Stimulated activated CD4-positive, alpha-beta T cell treated with anti-CD3 and anti-CD28 coated beads, Interleukin-4, amount 100 ng/mL, for 4 hours (primary cell): ENCODE data around the gene CPXM2.

Experiments
- DNase-seq, 2 experiments: peaks; one replicate each; pipeline ENCODE4 v3.0.0-alpha.2; 2020

Gene CPXM2

DNA sequence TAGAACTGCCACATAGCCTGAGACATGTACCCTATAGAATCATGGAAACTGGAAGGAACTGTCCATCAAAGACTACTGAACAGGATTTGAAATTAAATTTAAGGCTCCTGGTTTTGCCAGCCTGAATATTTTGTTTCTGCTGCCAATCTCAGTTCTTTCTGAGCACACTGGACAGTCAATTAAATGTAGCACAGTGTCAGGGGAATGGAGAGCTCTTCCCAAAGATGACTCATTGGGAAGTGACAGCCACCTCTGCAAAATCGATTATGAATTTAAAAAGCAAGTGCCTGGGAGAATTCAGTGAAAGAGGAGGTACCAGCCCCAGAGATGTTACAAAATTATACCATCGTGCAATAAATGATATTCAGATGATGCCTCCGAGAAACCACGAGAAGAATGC lies 47.8 kb downstream of the CPXM2 start:
- no peak for DNase-seq

DNA sequence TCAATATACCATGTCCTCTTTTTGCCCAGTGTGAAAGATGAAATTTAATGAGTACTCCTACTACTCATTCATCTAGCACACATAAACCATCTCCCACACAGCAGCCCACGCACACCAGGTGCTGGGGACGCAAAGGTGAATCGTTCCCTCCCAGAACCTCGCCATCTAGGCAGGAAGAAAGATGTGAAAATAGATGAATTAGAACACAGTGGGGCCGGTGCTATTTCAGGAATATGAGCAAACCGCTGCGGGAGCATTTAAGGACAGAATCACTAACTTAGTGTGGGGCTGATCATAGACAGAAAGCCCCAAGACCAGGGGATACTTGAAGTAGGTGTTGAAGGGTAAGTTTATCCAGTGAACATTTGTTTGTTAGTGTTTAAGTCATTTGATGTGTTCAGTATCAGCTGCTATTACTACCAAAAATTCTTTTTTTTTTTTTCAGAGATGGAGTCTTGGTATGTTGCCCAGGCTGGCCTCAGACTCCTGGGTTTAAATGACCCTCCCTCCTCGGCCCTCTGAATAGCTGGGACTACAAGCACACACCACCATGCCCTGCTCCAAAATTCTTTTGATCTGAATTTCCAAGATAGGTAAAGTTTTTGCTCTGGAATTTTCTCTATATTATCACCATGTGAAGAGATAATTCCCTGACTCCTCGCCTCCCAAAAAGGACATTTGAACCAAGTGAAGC lies 48.8 kb downstream of the CPXM2 start:
- DNase-seq: no peak

DNA sequence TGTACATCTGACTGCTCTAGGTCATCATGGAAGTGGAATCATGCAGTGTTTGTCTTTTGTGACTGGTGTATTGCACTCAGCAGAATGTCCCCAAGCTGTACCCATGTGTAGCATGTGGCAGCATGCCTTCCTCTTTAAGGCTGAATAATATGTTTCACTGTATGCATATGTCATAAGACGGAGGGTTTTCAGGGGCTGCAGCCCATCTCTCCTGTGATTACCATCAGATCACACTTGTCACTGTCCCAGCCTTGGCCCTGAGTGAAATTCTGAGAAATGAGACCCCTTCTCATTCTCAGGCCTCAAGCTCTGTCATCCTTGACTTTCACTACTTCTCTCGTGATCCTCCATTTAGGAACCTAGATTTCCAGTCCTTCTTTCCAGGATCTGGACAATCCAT lies 50.0 kb downstream of the CPXM2 start:
- no peak for DNase-seq

DNA sequence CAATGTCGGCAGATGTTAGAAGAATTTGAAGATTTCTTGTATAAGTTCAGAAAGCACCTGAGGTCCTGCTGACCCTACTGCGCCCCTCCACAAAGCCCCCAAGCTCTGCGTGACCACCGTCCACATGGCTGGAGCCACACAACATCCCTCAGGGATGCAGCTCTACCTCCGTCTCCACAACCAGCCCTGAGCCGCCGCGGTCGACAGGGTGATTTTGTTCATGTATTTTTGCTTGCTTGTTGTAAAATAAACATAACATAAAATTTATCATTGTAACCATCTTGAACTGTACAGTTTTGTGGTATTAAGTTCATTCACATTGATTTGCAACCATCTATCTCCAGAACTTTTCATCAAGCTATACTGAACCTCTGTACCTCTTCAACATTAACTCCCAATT lies 50.5 kb downstream of the CPXM2 start:
- no peak for DNase-seq

DNA sequence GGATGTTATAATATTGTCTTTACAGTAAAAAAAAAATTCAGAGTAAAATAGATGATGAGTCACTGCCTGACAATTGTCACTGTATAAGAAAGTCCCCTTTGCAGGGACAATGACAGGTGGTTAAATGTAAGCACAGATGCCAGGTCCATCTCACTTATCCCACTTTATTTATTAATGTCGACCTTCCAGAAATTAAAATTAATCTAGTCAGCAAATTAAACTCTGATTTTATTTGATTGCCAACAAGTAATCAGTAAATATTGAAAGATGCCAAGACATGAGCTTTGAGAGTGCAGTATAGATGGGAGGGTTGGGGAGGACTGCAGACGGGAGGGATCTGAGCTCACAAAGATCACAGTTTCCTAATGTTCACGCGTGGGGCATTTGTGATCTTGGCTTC lies 50.9 kb downstream of the CPXM2 start:
- no peak for DNase-seq

DNA sequence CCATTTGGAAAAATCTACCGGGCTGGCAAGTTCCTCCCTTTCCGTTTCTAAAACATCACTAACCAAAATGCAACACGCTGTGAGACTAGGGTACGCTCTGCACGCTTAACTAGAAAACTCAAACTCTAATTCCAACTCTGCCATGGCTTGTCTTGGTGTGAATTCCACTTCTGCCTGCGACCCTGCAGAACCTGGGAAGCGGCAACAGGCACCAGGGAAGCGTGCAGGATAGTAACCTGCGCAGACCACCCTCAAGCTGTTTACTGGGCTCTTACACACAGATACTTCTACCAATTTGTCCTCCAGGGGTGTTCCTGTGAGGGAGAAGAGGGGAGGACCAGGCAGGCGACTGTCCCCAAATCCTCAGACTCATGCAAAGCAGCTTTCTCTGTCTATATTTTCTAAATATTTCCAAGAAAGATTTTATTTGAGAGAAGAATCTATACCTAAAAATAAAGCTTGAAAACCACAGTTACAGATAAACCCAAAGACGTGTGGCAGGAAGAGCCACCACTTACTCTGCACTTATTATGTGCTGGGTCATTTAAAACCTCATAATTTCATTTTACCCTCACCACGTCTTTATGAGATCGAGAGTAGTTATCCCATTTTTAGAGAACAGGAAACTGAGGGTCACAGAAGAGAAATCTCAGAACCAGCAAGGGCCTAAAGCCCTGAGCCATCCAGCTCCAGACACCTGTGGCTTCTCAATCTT lies 52.9 kb downstream of the CPXM2 start:
- no peak for DNase-seq

DNA sequence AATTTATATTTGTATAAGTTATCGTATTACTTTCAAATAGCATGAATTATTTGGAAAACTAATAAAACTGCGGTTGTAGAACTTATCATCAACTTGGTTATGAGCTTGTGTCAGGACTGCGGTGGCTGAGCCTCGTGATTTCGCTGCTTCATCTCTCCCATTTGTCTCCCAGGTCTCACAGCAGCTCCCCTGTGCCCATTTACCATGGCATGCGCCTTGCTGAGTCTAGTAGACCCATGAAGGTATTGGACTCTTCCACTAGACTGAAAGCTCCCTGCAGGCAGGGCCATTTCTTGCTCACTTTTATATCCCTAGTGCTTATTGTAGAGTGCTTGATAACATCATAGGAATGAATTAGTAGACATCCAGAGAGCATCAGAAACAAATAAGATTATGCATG lies 53.9 kb downstream of the CPXM2 start:
- DNase-seq: no peak

DNA sequence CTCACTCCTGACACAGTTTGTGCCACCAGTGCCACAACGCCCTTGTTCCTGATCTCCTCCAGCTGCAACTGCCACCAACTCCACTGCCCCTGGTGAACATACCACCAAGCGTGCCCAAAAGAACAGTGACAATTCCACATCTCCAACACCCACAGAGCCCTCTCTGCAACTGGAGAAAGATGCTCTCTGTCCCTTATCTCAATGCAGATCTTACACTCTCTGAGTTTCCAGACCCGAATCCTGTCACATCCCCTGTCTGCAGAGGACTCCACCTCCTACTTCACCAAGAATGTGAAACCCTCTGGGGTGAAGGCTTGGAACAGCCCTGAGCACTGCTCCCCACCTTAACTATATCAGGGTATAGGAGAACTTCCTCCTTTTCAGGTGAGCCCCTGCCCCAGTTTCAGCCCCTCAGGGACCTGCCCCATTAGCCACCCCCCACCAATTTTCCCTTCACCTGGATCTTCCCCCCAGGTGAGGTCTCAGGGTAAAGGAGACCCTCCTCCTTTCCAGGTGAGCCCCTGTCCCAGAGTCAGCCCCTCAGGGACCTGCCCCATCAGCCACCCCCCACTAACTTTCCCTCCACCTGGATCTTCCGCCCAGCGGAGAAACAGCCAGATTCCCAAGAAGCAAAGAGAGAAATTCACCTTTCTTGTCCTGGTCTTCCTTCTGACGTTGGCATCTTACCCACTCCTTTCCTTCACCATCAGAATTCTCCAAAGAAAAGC lies 55.0 kb downstream of the CPXM2 start:
- DNase-seq: no peak

DNA sequence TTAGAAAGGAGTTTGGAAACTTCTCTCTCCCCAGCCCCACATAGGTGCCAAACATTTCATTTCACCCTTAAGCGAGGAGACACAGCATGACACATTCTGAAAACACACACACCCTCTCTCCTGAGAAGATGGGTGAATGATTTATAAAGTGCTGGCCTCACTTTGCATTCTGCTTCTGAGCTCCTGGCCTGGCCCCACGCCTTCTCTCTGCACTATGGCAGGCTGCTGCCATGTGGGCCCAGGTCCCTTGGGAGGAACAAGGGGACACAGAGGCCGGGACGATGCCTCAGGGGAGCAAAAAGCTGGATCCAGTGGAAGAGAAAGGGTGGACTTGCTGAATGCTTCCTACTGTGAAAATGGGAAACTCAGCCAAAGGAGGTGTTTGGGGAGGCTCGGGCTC lies 56.0 kb downstream of the CPXM2 start:
- no peak for DNase-seq

DNA sequence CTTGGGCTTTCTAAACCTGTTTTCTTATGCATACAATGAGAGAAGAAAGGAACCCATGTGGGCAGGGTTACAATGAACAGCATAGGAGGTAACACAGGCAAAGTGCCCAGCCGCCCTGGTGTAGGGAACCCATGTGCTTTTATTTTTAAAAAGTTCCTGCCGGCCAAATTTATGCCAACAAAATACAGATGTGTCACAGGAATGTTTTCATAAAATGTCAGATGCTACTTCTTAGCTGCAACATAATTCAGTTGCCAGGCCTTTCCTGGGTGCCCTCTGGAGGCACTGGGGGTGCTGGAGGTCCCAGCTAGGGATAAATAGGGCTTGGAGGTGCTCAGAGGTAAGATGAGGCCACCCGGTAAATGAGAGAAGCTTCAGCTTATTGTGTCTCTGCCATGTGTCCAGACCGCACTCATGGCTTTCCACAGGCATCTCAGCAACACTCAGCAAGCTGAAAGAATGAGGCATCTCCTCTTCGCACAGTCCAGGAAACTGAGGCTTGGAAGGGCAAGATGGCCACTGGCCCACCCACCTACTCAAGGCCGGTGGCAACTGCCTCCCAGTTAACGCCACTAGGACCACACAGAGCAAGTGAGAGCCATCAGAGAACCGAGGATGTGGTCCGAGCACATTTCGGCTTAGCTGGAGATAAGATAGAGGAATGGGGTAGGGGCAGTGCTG lies 58.3 kb downstream of the CPXM2 start:
- no peak for DNase-seq

DNA sequence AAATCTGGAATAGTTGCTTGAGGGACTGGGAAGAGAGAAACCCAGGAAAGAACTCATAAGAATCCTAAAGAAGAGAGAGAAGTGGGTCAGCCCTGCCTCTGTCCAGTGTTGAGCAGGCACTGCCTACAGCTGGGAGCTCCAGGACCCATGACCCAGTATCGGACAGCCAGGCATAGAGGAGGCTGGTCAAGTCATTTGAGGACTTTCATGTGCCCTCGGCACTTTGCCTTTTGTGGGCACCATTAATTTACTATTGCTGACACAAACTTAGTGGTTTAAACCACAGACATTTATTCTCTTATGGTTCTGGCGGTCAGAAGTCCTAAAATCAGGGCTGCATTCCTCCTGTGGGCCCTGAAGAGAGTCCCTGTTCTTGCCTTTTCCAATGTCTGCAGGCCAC lies 60.3 kb downstream of the CPXM2 start:
- no peak for DNase-seq

DNA sequence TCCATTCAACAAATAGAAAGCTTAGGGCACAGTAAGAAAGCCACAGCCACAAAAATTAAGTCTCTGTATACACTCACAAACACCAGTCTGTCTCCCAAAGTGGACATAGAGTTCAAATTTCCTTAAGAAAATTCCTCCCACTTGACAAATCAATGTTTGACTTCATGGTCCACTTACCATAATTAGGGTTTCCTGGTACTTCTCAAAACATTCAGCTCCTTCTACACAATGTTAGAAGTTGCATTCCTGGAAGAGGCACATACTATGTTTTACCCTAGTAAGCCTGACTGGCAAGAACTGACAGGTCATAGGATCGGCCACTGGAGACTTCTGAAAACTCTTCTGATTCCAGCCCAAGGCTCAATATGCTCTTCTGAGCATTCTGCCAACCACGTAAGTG lies 70.5 kb downstream of the CPXM2 start:
- DNase-seq: no peak

DNA sequence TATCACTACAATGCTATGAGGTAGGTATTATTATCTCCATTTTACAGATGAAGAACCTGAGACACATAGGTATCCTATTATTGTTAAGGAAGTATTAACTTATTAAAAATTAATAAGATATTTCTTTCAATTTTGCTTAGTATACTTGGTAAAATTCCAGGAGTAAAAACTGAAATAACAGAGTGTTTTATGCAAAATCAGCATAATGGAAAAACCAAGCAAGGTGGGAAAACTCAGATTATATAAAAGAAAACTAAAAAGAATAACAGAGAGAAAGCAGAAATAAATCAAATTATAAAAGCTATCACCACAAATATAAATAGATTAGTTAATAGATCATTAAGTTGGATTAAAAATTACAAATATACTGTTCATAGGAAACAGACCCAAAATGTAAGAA lies 82.0 kb downstream of the CPXM2 start:
- DNase-seq: no peak

DNA sequence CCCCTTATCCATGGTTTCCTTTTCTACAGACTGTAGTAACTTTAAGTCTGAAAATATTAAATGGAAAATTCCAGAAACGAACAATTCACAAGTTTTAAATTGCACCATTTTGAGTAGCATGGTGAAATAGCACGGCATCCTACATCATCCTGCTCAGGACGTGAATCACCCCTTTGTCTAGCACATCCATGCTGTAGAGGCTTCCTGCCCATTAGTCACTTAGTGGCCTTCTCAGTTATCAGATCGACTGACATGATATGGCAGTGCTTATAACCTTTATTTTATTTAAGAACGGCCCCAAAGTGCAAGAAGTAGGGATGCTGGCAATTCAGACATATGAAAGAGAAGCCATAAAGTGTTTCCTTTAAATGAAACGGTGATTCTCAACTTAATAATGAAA lies 82.7 kb downstream of the CPXM2 start:
- no peak for DNase-seq

DNA sequence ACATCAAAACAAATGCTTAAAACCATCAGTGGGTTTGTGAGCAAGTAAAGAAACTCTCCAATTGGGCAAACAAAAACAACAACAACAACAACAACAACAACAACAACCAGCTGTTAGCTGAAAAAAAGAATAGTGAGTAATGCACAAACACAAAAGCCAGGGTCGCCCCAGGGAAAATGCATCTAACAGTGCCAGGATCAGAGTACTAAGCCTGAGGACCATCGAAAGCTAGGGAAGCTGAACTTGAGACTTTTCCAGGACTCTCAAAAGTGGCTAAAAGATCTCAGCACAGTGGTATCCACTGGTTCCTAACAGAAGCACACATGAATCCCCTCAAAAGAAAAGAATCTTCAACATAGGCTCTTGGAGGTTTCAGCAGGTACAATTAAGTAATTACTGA lies 83.3 kb downstream of the CPXM2 start:
- no peak for DNase-seq

DNA sequence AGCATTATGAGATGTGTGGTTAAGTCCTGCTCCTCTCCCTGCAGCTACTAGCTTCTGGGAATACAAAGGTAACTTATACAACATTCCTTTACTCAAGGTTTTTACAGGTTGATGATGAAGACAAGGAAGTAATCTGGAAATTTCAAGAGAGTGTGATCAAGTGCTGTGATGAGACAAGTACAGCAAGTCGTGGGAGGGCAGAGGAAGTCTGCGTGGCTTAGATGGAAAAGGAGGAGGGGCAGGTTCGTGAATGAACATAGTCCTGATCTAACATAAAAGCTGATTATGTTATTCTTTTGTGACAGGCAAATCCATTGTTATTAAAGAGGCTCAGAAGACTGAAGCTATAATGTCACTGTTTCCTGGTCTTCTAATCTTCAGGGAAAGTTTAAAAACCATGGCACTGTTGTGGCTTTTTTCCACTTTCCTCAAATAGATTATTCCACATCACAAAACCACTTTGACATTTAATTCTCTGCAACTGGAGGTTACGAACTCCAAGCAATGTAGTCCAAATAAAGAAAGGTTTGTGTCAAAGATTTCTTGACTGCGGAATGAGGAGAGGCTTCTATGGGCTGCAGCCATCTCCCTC lies 84.1 kb downstream of the CPXM2 start:
- DNase-seq: no peak

DNA sequence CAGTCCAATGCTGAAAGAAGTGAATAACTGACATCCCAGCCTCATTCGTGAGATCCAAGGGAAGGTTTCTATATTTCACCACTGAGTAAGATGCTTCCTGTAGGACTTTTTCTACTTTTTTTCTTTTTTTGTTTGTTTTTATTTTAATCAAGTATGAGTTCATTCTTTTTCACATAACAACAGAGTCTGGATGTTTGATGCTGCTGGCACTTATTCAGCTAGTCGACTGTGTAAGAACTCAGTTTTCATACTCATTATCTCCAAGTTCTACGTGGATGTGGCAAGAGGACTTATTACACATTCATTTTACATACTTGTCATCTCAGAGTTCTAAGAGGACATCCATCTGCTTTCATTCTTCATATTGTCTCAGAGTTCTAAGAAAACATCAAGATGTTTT lies 86.9 kb downstream of the CPXM2 start:
- DNase-seq: no peak

DNA sequence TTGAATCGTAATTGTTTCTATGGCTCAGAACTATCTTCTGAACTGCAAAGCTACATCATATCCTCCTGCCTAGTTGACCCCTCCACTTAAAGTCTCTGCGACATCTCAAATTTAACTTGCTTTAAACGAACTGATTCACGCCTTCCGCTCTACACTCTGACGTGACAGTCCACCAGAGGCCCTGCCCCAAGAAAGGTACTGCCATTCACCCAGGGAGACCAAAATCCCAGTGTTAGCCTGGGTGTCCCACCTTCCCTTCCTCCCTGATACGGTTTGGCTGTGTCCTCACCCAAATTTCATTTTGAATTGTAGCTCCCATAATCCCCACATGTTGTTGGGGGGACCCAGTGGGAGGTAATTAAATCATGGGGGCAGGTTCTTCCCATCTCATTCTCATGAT lies 90.8 kb downstream of the CPXM2 start:
- no peak for DNase-seq

DNA sequence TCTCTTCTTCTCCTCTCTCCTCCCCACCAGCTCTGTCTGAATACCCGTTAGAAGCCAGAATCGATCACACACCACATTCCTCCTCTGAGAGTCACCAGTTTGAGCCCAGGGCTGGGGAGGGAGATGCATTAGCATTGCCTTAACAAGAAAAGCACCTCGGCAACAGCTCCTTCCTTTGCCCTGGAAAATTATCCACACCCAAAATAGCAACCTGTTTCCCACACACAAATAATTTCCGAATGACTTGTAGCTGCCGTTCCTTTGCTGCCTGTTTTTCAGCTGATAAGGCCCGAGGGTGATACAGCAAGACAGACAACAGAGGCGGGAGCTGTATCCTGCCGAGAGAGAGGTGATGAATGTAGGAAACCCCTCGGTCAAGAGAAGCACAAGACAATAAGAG lies 91.3 kb downstream of the CPXM2 start:
- no peak for DNase-seq

DNA sequence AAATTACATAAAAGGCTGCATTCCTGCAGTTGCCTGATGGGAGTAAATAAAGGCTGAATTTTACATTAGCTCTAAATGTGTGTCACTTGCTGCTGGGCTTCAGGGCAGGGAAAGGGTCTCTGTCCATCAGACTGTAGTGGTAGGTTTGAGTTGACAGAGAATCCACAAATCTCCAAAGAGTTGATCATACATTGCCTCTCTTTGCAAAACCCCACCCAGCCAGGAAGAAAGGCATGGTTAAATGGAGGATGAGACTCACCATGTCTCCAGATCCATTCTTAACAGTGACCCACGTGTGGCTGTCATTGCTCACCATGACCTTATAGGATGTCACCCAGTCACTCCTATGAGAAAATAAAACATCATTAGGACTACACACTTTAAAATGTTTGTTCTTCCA lies 92.8 kb downstream of the CPXM2 start:
- DNase-seq: no peak

DNA sequence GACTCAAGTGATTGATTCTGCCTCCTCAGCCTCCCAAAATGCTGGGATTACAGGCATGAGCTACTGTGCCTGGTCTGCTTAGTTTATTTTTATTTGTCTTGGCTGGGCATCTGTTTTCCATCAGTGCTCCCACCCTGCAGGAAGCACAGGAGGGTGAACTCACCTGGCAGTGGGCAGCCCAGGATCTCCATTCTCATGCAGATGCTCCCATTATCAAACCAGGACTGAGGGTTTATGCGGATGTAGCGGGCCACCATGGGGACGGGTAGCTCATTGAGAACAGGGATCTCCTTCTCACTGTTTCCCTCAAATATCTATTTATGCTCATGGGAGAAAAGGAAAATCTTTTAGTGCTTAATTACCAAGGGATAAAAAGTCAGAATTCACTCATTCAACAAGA lies 93.8 kb downstream of the CPXM2 start:
- DNase-seq: no peak

DNA sequence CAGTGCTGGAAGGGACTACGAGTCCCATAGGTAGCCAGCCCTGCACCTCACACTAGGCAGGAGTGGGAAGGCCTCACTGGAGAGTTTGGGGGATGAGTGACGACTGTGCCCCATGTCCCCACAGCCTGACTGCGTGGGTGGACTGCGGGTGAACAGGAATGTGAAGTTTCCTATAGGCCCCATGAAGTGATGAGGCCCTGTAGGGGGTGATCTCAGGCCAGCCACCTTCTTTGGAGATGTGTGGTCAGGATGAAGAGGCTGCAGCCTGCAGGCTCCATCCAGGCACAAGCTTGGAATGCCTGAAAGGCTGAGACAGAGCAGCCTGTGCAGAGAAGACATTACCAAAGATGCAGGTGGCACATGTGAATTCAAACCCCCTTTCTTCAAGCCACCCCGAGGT lies 94.9 kb downstream of the CPXM2 start:
- DNase-seq: no peak

DNA sequence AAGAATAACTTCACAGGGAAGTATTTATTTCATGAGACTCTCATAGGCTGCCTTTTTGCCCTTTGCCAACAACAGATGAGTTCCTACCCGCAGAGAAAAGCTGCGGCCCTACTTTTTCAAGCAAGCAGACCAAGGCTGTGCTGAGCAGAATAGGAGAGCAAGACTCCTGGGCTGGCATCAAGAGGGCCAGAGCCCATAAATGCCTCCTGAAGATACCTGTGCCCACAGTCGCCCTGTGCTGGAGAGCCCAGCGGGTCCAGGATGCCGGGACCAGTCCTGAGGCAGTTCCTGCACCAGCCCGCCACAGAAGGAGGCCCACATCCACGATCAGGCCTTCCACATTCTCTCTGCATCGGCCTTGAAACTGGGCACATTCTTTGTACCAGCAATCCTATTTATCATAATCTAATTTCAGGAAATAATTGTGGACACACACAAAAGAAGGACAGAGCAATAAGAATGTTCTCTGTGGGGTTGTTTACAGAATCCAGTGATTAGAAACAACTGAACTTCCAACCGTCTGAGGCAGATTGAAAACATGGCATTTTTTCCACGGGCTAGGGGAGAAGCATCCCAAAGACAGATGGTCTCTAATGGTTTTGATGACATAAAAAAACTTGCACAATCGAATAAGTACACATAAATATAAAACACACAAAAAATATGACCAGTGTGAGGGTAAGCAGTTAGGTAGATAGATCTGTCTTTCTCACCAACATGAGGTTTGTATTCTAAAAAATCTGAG lies 95.6 kb downstream of the CPXM2 start:
- DNase-seq: no peak
